Stimulated activated CD4-positive, alpha-beta T cell treated with anti-CD3 and anti-CD28 coated beads, Interleukin-1b, Interleukin-23, amount 100 ng/mL, for 48 hours (primary cell): ENCODE data around the gene LRP2BP.
"Not testable (repeated sequence)": the region's sequence is repeated elsewhere in the genome, so short reads cannot be mapped to it uniquely, and the experiment has no call there.

ENCODE experiments used
- DNase-seq: peaks from one replicate; pipeline ENCODE4 v3.0.0-alpha.2; 2020

The LRP2BP gene

DNA sequence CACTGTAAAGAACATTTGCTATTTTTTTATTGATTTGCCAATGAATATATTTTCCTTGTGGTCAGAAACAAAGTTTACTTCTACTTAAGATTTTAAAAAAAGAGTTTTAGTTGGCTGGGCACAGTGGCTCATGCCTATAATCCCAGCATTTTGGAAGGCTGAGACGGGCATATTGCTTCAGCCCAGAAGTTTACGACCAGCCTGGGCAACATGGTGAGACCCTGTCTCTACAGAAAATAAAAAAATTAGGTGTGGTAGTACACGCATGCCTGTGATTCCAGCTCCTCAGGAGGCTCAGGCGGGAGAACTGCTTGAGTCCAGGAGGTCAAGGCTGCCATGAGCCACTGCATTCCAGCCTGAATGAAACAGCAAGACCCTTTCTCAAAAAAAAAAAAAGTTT, 36.8 kb downstream of the LRP2BP start:
- no peak for DNase-seq

DNA sequence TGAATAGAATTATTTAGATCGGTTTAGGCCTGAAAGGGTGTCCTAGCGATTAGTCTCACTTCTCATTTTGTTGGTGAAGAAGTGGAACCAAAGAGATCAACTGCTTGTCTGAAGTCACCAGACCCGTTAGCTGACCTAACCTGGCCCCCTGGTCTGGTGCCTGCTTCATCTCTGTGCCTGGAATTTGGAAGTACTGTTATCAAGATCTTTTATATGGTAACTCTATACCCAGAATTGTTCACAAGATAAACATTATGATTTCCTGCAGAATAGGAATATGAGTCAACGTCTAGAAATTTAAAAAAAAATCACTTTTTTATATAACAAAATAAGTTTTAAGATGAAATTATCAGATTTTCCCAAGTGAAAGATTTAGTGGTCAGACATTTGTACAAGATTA, 37.2 kb downstream of the LRP2BP start:
- no peak for DNase-seq

DNA sequence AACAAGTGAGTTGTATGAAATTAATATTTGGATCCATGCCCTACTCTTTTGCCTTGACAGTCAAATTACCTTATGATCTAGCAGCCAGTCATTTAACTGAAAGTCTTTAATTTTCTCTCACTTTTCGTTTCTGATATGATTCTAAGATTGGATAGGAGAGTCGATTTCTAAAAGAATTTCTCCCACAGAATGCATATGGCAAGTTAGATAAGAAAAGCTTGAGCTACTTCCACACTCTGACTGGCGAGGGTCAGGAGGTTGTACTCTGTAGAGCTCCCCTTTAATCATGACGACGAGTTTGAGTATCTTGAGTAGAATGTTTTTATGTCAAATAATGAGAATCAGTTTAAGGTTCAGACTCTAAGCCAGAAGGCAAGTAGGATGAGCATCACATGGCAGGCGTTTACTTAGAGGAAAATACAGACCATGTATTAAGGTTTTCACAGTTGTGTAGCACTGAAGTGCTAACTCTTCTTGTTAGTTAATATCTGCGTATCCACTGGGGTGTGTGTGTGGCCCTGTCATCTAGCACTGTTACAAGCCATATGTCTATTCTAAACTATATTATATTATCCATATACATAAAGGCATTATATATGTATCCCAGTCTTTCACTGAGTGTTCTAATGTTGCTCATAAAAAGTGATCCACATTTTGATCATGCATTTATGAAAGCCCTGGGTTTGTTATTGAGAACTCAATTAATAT, 37.8 kb downstream of the LRP2BP start:
- no peak for DNase-seq

DNA sequence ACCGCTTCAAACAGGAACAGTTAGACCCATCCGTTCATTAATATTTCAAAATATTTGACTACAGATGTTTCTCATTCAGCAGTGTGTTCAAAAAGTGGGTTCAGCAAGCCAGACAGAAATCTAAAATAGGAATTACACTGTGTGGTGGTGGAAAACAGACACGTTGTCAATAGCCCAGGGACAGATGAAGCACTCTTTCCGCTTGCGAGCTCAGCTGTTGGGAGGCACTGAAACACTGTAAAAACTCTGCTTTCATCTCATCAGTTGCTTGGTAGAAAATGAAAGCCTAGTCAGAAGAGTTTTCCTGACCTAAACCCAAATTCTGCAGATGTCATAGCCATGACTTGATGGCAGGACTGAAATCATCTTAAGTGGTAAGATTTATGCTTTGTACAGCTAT, 38.5 kb downstream of the LRP2BP start:
- DNase-seq, result peak; percentile 6

DNA sequence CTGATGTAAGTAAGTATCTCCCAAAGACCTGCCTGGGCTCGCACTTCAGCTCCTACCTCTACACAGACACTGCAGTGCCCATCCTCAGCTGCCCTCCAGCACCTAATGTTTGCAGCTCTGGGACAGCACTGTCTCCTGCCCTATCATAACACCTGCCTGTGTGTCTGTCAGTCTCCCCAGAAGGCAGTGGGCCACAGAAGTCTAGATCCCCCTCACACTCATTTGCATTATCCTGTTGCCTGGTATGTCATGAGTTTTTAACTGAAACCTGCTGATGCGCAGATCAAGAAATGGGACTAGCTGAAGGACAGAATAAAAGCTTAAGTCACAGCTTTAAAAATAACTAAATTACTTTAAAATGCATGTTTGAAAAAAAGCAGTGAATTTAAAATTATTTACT, 43.0 kb downstream of the LRP2BP start:
- DNase-seq, result no peak

DNA sequence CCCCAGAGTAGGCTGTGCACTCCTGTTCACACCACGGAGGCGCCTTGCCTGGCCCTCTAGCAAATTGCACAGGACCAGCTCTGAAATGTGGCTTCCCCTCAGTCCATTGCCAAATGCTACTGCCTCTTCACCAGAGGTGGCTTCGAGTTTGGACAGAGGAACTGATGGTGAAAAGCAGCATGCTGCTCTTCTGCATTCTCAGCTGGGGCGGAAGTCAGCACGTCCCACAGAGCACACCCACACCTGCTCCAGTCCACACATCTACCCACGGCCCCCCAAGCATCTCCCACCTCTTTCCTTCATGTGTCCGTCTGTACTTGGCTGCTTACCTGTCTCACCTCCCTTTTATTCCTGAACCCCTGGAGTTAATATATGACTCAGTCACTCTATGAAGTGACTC, 43.5 kb downstream of the LRP2BP start:
- DNase-seq, result no peak

DNA sequence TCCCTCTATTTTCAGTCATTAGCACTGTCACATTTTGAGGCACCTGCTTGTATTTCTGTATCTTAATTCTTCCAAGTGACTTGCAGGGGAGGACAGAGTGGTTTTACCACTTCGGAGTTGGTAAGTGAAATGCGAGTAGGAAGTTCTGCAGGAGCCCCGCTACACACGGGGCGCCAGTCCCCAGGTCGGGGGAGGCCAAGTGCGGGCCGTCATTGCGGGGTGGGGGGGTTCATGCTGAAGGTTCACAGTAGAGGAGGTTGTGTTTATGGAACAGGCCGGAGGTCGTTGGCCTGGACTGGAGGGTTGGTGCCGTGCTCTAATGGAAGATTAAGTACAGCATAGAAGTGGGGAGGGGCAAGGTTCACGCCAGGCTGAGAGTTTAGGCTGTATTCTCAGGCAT, 44.0 kb downstream of the LRP2BP start:
- DNase-seq, result no peak

DNA sequence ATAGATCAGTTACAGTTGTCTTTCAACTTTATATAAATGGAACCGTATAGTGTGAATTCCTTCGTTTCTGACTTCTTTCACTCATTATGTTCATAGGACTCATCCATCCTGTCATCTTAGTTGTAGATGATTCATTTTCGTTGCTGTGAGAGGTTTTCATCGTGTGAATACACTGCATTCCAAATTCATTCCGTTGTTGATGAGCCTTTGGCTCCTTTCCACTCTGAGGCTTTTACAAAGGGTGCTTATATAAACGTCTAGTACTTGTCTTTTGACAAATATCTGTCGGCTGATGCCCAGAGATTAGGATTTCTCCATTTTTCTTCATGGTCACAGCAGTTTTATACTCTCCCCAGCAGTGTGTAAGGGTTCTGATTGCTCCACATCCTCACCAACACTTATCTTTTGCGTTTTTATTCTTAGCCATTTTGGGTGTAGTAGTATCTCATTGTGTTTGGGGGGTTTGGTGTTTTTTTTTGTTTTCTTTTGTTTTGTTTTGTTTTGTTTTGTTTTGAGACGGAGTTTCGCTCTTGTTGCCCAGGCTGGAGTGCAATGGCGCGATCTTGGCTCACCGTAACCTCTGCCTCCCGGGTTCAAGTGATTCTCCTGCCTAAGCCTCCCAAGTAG, 48.6 kb downstream of the LRP2BP start:
- no peak for DNase-seq

DNA sequence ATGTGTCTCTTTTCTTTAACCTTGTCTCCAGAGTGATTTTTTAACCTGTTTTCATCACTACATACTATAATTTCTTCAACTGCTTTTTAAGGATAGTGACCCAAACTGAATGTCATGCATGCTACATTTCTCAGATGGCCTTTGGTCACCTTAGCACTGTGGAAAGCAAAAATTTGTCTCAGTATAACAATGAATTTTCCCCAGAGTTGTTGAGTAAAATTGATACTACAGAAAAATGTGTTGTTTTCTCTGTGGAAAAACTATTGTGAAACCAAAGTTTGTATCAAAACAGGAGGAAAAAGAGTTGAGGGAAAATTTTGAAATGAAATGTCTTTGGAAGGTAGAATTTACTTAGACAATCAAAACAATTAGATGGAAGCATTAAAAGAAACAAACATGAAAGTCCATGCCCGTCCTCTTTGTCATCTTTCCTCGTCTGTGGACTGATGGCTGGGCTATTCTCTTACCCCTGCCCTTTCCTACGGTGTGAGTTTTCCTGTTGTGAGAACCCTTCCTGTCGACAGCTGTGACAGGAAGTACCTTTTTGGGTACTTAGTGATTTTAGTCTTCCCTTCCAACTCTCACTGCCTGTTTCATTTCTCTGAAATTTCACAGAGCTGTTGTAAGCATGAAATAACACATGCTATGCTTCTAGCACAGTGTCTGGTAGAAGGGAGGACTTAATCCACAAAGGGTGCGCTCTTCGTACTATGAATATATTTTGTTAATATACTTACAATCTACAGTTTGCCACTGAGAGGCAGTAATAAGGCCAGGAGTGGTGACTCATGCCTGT, 50.8 kb downstream of the LRP2BP start:
- DNase-seq, result no peak

DNA sequence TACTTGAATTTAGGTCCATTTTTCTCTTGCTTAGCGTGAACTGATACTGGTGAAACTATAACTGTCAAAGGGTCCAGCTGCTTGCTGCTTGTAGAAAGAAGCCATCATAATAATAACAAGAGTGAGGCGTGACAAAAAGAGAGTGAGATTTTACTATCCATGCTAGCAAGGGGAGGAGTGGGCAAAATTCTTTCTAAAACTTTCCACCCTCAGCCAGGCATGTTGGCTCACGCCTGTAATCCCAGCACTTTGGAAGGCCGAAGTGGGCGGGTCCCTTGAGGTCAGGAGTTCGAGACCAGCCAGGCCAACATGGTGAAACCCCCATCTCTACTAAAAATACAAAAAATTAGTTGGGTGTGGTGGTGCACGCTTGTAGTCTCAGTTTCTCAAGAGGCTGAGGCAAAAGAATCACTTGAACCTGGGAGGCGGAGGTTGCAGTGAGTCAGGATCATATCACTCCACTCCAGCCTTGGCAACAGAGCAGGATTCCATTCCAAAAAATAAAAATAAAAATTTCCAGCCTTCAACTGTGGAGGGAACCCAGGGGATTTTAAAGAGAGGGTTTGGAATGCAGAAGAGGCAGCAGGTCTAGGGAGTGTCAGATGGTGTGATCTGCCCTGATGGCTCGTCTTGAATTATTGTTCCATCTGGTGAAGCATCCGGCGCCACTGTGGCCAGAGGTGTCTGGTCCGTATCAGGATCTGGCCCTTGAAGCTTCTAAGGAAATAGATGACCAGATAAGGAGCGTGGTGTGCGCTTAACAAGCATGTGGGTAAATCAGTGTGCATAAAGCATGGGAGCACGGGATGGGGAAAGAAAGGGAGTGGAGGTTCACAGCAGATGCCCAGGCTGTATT, 51.8 kb downstream of the LRP2BP start:
- peak; percentile 11 for DNase-seq

DNA sequence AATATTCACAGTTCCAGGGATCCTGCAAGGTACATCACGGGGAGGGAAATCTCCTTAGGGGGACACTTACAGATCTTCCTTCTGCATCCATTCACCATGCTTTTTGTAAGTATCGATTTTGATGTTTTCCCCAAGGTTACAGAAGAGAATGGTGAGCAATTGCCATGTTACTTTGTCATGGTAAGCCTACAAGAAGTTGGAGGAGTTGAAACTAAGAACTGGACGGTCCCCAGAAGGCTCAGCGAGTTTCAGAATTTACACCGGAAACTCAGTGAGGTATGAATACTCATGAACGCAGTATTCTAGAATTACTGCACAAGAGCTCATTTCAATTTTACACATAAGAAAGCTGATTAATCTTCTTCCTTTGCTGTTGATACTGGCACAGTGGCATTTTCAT, 53.9 kb downstream of the LRP2BP start:
- peak; percentile 7 for DNase-seq

DNA sequence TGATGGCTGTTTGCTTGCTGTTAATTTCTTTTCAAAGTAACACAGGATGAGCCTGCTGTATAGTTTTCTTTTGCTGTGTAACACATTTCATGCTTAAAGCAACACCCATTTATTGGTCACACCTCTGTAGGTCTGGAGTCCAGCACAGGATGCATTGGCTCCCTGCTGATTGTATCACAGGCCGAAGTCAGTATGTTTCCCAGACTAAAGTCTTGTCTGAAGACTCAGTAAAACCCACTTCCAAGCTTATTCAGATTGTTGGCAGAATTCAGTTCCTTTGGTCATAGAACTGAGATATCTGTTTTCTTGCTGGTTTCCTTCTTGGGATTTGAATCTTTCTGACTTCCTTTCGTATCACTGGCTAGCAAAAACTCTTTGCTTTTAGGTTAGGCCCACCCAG, 54.3 kb downstream of the LRP2BP start:
- DNase-seq, result no peak

DNA sequence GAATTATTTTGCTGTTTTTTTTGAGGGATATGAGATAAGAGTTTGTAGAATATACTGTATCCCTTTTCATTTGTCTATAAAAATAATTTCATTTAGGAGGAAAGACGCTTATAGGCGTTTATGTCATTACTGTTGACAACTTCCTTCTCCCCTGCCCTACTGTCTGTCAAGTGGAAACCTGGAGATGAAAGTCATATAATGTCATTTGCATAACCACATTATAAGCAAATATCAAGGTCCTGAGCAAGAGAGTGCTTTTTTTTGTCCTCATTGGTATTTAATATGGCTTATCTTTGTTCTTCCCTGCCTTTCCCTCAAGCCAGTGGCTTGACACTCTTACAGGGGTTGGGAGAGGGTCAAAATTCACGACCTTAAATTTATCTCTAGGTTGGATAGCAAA, 55.8 kb downstream of the LRP2BP start:
- DNase-seq, result no peak

DNA sequence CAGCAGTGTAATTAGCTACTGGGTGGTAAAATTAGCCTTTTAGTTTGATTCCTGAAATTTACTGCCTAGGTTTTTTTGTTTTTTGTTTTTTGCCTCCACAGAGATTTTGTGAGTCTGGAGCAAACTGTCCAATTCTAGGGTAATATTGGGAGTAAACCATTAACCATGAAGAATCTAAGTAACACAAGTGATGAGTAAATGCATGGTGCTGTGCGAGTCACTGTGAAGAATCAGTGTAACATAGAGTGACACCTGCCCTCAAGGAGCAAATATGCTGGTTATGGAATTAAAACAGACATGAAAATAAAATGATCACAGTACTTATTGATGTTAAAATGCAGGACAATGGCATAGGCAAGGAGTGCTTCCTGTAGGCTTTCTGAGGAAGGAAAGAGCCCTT, 60.1 kb downstream of the LRP2BP start:
- no peak for DNase-seq

DNA sequence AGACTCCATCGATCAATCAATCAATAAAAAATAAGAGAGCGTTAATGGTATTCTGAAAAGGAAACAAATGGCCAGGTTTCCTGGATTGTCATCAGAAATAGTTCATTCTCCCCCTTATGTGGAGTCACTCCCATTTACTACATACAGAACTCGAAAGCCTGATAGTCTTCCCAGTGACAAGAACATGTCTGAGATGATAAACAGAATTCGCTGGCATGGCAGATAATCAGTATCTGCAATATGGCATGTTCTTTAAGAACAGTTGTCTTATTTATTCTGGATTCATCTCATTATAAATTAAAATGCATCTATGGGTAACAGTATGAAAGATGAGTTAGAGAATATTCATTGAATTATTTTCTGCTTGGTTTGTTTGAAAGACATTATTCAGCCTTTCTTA, 61.4 kb downstream of the LRP2BP start:
- DNase-seq, result no peak

DNA sequence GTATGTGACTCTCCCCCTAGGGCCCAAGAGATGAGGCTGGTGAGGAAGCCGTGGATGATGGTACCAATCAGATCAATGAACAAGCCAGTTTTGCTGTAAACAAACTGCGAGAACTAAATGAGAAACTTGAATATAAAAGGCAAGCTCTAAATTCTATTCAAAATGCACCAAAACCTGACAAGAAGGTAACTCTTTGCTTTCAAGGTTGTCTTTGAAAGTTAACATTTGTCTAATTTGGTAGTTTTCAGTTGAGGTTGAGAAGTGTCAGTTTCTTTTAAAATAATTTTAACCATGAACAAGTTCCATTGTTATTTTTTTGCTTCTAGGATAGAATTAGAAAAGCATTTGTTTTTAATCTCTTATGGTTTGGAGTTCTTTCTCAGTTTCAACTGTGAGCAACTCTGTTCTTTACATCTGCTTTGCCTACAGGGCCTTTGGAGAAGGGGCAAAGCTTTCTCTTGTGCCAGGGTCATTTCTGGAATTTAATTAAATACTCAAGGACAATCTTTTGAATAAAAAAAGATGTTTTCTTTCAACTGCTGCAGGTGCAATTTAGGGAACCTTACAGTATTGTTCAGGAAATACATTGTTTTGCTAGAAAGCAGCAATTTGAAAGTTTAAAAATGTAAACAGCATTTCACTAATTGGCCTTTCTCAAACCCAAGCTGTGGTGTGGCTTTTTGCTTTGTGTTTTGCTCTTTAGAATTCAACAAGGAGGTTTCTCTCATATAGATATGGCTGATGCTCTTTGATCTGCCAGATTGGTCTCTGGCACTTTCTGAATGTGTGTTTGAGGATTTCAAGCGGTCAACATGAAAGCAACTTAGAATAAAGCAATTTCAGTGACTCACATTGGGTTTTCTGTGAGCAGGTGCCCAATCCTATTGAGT, 62.9 kb downstream of the LRP2BP start:
- DNase-seq, result no peak

DNA sequence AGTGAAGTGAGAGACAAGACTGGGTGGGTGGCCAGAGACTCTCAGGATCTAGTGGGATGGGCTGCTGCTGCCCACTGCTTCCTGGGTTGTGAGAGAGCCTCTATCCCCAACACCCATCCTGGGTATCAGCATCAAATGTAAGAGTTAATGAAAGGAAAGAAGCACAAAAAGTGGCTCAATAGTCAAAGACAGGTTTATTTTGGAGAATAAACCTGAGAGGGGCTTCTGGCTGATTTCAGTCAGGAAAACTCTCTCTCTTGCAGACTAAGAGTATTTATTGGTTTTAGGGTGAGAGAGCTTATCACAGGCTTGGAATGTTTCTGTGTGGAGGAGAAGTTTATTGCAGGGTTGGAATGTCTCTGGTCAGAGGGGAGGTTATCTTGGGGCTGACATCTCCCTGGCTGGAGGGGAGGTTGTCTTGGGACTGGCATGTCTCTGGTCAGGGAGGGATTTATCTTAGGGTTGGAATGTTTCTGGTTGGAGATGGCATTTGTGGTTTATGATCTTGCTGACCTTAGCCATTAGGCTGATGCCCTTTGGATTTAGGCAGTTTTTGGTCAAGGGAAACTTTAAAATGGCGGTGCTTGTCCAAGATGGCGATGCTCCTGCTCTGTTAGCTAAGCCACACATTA, 65.7 kb downstream of the LRP2BP start:
- DNase-seq, result not testable (repeated sequence)

DNA sequence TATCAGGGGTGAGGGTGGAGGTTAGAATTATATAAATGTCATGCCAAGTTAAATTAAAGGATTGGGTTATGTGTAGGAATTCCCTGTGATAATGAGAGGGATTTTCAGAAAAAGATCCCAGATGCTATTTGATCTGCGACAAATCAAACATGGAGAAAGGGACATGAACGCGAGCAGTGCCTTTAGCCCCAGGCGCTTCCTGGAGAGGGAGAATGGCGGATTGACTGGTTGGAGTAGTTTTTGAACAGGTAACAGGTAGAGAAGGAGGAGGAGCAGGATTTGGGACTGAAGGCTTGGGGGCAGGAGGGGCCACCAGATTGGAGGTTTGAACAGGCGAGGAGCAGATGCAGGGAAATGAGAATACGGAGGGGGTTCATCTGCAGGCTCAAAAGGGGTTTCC, 67.1 kb downstream of the LRP2BP start:
- DNase-seq, result no peak

DNA sequence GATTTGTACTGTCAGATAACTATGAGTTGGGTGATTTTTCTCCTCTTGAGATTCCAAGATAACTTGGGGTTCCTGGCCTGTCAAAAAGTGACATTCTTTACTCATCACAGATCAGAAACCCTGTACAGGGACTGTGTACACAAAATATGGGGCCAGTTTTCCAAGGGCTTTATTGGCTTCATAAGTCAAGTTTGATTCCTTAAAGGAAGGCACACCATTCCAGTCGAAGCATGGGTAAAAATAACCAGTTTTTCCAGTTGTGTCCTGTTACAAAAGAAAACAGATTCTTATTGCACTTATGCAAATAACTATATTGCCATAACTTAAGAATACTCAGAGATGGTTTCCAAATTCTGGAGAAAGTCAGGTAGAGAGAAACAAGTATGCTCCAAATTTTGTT, 70.0 kb downstream of the LRP2BP start:
- not testable (repeated sequence) for DNase-seq

DNA sequence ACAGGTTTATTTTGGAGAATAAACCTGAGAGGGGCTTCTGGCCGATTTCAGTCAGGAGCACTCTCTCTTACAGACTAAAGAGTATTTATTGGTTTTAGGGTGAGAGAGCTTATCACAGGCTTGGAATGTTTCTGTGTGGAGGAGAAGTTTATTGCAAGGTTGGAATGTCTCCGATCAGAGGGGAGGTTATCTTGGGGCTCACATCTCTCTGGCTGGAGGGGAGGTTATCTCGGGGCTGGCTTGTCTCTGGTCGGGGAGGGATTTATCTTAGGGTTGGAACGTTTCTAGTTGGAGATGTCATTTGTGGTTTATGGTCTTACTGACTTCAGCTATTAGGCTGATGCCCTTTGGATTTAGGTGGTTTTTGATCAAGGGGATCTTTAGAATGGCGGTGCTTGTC, 71.4 kb downstream of the LRP2BP start:
- not testable (repeated sequence) for DNase-seq

DNA sequence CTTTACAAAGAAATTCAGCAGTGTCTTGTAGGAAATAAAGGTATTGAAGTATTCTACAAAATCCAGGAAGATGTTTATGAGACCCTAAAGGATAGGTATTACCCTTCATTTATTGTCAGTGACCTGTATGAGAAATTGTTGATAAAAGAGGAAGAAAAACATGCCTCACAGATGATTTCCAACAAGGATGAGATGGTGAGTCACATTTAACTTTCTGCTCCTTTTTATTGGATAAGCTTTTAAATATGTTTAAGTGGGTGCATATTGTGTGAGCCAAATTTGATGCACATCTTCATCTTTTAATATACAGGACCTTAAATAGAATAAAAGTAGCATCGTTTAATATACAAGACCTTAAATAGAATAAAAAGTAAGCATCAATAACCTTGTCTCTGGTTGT, 72.1 kb downstream of the LRP2BP start:
- no peak for DNase-seq

DNA sequence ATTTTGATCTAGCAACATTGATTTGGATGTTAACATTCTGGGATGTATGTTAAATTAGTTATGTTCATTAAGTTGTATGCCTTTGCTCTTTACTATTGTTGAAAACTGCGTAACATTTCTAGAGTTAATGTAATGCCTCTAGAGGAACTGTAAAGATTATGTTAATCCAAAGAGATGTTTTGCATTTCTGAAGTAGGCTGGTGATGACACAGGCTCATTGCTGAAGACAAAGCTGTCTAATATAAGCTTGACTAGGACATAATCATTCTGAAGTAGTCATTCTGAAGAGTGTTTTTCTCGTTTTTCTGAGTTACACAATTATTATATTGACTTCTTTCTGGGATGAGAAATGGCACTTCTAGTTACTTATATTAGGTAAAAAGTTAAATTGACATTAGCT, 72.9 kb downstream of the LRP2BP start:
- DNase-seq, result no peak
